H1 (cell line): ENCODE results near the gene FADS2. TPM values are rescaled to one million over a fixed set of nuclear protein-coding genes. Genes with fewer than 3 reads are reported as not detected.

Source experiments
- ATF2 ChIP-seq: IDR thresholded peaks from 2 replicates; pipeline ENCODE4 v1.6.1; 2012; ENCODE audit warnings: low read length, inconsistent platforms
- CEBPB ChIP-seq: IDR thresholded peaks from 2 replicates; pipeline ENCODE4 v1.6.1; 2012; ENCODE audit warnings: low read depth, low read length
- HDAC6 ChIP-seq: IDR thresholded peaks from one replicate; pipeline ENCODE4 v1.7.1; 2012; ENCODE audit warnings: low read depth, mild to moderate bottlenecking, inconsistent platforms, low read length, moderate library complexity
- KDM1A ChIP-seq: fragments of 200-600, 300-600 bp; sonication (generic); IDR thresholded peaks from 2 replicates; pipeline ENCODE4 v1.7.1; 2016; ENCODE audit warnings: mild to moderate bottlenecking, low read length, borderline replicate concordance
- POLR2A ChIP-seq, 2 experiments: IDR thresholded peaks; 1 replicate in 1 of 2; 2 replicates in 1 of 2; pipeline ENCODE4 v1.6.1; 2011; ENCODE audit warnings: low read depth in 2 of 2, low read length in 2 of 2, mild to moderate bottlenecking in 2 of 2; ENCODE audit errors: control extremely low read depth in 1 of 2
- RBBP5 ChIP-seq: IDR thresholded peaks from 2 replicates; pipeline ENCODE4 v1.7.1; 2012; ENCODE audit warnings: low read depth, mild to moderate bottlenecking, inconsistent platforms, low read length, moderate library complexity, borderline replicate concordance
- SP4 ChIP-seq: IDR thresholded peaks from 2 replicates; pipeline ENCODE4 v1.6.1; 2012; ENCODE audit warnings: low read length, inconsistent platforms
- TAF1 ChIP-seq: IDR thresholded peaks from 2 replicates; pipeline ENCODE4 v1.6.1; 2011; ENCODE audit warnings: mild to moderate bottlenecking, low read depth, low read length
- TBP ChIP-seq: IDR thresholded peaks from 2 replicates; pipeline ENCODE4 v1.6.1; 2011; ENCODE audit warnings: low read depth, low read length, improper control_type of control experiment
- TEAD4 ChIP-seq: IDR thresholded peaks from 2 replicates; pipeline ENCODE4 v1.6.1; 2012; ENCODE audit warnings: low read depth, low read length, inconsistent platforms, mixed read lengths
- polyA plus RNA-seq, 7 experiments: library from polyadenylated mRNA; depleted of rRNA in 3 of 7; stranded (reverse) in 5 of 7; unstranded in 2 of 7; fragments of >200 nt in 5 of 7; fragments of 200-250 nt in 2 of 7; gene quantifications; 1 replicate in 5 of 7; 2 replicates in 1 of 7; 4 replicates in 1 of 7; pipeline versions ENCODE4 v1.2.1 to v1.2.3, GENCODE V29; 2011 to 2013; ENCODE audit warnings: missing spikeins in 2 of 7, mixed read lengths in 2 of 7
- total RNA-seq: library from RNA; stranded (reverse); fragmentation: NEBNext Ultra II Directional; extraction: Animal tissue kit (Norgen Biotek cat#: 25700); gene quantifications from 2 replicates; pipeline ENCODE4 v1.2.1, GENCODE V29; 2021

Gene FADS2
- total and polyA plus RNA-seq, 2 of the 8 experiments (the other 6 are each of a cell fraction or from before 2014, with no cell fraction given): 499 to 701 TPM

DNA sequence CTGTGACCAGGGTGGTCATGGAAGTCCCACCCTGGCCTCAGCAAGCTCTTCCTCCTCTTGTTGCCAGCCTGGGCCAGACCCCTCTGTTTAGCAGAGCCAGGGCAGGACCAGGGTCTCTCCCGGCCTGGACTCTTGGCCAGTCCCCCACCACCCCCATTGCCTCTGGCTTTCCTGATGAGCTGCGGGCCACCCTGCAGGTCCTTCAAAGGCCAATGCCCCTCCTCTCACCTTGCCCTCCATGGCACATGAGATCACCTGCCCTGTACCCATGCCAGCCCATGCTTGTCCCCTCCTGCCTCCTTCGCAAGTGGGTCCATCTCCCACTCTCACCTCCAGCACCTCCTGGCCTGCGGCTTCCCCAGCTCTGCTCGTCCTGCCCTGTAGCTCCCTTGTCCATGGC, 10.4 kb downstream of the FADS2 start (continued):
- TF ChIP-seq TAF1 (no peak), KDM1A (no peak), RBBP5 (no peak), CEBPB (no peak), SP4 (no peak), TBP (no peak), ATF2 (no peak), HDAC6 (no peak), TEAD4 (no peak), POLR2A (IDR thresholded peaks at IDR 0.05; ENCODE audit: control extremely low read depth in 1 of 2, low read depth in 2 of 2, low read length in 2 of 2) (no peak)
